IPS-18a (cell line): Measurements from ENCODE around the gene TRMU.

Experiments used
- H3K27ac ChIP-seq: one replicate; pipeline ENCODE4 v1.5.1; 2013; ENCODE audit warnings: low read length
- H3K27me3 ChIP-seq: one replicate; pipeline ENCODE4 v1.6.1; 2013; ENCODE audit warnings: mild to moderate bottlenecking, low read length; ENCODE audit not compliant: control insufficient read depth, insufficient read depth
- H3K36me3 ChIP-seq: one replicate; pipeline ENCODE4 v1.6.1; 2013; ENCODE audit warnings: low read depth, low read length; ENCODE audit not compliant: control insufficient read depth
- H3K4me1 ChIP-seq: one replicate; pipeline ENCODE4 v1.6.1; 2013; ENCODE audit warnings: low read depth, low read length; ENCODE audit not compliant: control insufficient read depth
- H3K4me3 ChIP-seq: one replicate; pipeline ENCODE4 v1.5.1; 2013; ENCODE audit warnings: low read length
- H3K9ac ChIP-seq: one replicate; pipeline ENCODE4 v1.6.1; 2013; ENCODE audit warnings: mild to moderate bottlenecking, low read length, moderate library complexity
- H3K9me3 ChIP-seq: one replicate; pipeline ENCODE4 v1.6.1; 2013; ENCODE audit warnings: low read depth, low read length; ENCODE audit not compliant: control insufficient read depth

The TRMU gene

DNA sequence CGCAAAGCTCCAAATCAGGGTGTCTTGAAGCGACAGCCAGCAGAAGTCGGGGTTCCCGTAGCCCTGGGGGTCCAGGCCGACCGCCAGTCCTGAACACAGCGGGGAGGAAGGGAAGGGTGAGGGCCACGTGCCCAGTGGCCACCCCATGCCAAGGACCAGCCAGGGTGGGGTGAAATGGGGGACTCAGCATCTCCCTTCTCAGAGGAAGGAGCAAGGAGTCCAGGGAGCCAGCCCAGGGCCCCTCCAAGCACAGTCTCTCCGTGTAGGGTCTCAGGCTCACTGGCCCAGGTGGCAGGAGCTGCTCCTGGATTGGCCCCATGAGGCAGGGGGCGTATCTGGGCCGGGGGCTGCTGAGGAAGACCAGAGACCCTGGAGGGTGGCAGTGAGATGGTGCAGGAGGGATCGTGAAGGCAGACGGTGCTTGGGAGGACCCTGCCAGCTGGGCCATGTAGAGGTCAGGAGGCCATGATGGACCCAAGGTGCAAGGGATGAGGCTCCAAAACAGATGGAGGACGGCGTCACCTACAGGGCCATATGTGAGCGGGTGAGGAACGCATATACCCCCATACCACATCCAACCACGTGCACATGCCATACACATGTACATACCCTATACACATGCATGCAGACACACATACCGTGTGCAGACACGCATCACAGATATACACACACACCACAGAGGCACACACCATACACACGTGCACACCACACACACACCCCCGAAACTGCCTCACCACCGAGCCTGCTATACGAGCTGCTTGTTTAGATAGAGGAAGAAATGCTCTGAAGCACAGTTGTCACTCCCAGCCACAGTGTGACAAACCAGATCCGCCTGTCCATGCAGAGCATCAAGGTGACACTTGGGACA, 34.4 kb downstream of the TRMU start:
- H3K27ac ChIP-seq: no peak overlapping the region
- H3K4me1 ChIP-seq: peaks cover 3% of the 10 kb centered on the region
- no peaks in the 10 kb centered on the region for H3K27me3 ChIP-seq
- H3K36me3 ChIP-seq: no peaks in the 10 kb centered on the region
- no peak overlapping the region for H3K9ac ChIP-seq
- no peaks in the 10 kb centered on the region for H3K9me3 ChIP-seq
- no peak overlapping the region for H3K4me3 ChIP-seq

DNA sequence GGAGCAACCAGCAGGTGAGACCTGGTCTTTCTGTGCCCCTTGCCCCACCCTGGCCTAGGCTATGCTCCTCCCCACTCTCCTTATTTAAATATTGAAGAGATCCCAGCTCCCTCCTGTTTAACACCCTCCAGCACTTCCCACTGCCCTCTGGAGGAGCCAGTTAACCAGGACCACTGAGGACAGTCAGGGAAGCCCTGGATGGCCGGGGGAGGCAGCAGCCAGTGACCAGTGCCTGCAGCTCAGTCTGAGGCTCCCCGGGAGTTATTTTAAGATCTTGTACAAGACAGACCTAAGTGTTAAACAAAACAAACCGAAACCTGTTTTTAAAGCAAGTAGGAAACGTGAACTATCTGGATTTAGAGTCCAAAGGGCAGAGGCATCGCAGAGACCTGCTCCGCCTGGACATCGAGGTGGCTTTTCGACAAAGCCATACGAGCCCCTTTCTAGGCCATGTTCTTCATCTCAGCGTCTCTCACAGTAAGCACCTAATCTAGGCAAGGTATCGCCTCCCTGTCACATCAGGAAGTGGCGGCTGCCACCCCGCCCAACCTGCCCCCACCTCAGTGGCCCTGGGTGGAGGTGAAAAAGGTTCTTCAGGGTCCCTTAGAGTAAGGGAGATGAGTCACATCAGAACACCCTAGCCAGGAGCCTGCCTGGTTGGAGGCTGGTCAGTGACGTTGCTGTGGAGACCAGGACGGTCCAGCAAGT, 35.2 kb downstream of the TRMU start:
- Histone ChIP-seq H3K4me3 (no peak overlapping the region), H3K27ac (no peak overlapping the region), H3K4me1 (peaks cover 3% of the 10 kb centered on the region), H3K9me3 (no peaks in the 10 kb centered on the region), H3K36me3 (no peaks in the 10 kb centered on the region), H3K27me3 (no peaks in the 10 kb centered on the region), H3K9ac (no peak overlapping the region)

DNA sequence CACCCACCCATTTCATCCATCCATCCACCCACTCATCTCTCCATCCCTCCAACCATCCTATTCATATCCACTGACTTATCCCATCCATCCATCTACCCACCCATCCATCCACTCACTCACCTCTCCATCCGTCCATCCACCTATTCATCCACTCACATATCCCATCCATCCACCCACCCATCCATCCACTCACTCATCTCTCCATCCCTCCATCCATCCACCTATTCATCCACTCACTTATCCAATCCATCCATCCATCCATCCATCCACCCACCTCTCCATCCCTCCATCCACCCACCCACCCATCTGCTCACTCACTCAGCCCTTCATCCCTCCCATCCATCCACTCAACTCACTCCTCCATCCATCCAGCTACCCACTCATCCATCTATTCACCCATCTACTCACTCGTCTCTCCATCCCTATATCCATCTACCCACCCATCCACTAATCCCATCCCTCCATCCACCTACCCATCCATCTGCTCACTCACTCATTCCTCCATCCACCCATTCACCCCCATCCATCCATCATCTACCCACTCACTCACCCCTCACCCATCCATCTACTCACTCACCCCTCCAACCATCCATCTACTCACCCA, 36.2 kb downstream of the TRMU start:
- Histone ChIP-seq H3K4me1 (peaks cover 3% of the 10 kb centered on the region), H3K27ac (no peak overlapping the region), H3K27me3 (no peaks in the 10 kb centered on the region), H3K9me3 (no peaks in the 10 kb centered on the region), H3K4me3 (no peak overlapping the region), H3K36me3 (no peaks in the 10 kb centered on the region), H3K9ac (no peak overlapping the region)

DNA sequence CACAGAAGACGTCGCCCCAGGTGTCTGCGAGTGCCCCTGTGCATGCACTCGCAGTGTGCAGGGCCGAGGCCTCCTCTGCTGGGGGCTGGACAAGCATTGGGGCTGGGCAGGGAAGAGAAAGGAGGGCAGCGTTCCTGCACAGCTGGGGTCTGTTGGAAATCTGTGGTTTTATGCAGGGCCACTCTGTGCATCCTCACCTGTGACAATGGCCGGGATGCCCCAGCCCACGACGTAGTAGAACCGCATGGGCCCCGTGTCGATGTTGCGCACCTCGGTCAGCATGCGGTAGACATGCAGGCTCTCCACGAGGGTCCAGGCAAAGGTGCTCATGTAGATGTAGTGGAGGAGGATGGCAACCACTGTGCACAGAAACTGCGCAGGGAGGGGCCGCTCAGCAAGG, 37.2 kb downstream of the TRMU start:
- Histone ChIP-seq H3K9me3 (no peaks in the 10 kb centered on the region), H3K9ac (no peak overlapping the region), H3K4me3 (no peak overlapping the region), H3K27ac (no peak overlapping the region), H3K36me3 (no peaks in the 10 kb centered on the region), H3K27me3 (no peaks in the 10 kb centered on the region), H3K4me1 (peaks cover 11% of the 10 kb centered on the region)

DNA sequence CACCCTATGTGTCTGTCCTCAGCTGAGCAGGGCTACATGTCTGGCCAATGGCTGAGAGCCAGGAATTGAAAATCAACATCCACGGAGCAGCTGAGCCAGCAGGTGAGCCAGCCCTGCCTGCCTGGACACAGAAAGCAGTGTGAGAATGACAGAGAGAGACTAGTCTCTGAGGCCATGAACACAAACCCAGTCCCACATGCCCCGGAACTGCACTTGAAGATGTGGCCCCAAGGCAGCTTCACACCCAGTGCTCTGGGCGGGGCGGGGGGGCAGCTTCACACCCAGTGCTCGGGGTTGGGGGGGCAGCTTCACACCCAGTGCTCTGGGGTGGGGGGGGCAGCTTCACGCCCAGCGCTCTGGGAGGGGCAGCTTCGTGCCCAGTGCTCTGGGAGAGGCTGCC, 37.6 kb downstream of the TRMU start:
- no peaks in the 10 kb centered on the region for H3K36me3 ChIP-seq
- H3K4me3 ChIP-seq: no peak overlapping the region
- no peak overlapping the region for H3K9ac ChIP-seq
- H3K9me3 ChIP-seq: no peaks in the 10 kb centered on the region
- H3K4me1 ChIP-seq: peaks cover 13% of the 10 kb centered on the region
- no peaks in the 10 kb centered on the region for H3K27me3 ChIP-seq
- no peak overlapping the region for H3K27ac ChIP-seq

DNA sequence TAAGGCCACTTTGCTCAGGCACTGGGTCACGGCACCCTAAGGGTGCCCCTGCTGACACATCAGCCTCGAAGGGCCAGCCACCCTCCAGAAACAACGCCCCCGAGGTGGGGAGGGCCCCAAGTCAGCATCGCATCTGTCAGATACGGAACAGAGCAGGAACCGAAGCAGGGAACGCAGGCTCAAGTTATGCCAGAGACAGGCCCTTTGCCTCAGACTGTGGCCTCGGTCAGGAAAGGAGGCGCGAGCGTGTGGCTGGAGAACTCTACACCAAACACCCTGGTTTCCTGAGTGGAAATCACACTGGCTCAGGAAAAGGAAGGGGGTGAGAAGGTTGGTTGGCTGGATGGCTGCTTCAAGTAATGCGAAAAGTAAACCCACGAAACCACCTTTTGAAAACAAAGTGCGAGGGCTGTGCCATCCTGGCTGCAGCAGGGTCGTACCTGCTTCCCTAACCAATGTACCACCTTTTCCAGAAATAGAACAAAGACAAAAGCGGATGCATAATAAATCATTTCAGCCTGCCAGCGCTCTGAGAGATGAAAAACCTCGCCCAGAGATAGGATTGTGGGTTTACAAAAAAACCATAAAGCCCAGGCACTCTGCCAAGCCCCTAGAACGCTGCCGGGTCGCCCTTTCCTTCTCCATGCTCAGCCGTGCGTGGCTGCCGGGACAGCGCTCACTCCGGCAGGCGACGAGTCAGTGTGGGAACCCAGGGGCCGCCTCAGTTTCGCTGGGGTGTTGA, 38.6 kb downstream of the TRMU start:
- H3K4me3 ChIP-seq: no peak overlapping the region
- no peaks in the 10 kb centered on the region for H3K9me3 ChIP-seq
- no peak overlapping the region for H3K27ac ChIP-seq
- no peaks in the 10 kb centered on the region for H3K36me3 ChIP-seq
- H3K4me1 ChIP-seq: peaks cover 22% of the 10 kb centered on the region
- H3K9ac ChIP-seq: no peak overlapping the region
- H3K27me3 ChIP-seq: no peaks in the 10 kb centered on the region

DNA sequence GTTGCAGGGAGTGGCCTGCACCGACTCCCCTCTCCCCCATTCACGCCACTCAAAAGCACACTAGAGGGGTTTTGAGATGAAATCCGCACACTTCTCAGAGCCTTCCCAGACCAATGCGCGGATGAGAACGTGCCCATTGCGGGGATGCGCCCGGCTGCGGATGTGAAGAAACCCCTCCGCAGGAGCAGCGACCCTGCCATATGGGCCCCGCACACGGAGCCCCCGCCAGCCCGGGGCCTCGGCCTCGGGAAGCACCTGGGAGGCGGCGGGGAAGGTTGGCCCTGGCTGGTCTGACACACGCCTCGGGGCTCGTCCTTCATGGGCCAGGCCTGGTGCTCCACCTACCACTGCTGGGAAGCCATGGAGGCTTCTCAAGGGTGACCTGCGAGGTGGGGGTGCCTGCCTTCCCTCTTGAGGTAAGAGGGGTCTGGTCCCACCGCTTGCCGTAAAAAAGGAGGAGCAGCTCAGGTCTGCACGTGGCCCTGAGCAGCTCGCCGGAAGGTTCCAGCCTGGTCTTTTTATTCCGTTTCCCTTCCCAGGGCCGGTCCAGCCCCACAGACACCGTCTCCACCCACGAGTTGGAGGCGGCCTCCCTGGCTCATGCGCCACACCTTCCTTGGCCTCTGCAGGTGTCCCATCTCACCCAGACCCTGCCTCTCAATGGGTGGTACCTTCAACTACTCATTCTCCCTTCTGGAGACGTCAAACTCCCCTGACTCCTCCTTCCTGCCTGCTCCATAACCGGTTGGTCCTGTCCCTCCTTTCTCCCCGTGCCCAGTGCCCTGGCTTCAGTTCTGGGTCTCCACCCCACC, 39.4 kb downstream of the TRMU start:
- Histone ChIP-seq H3K9me3 (no peaks in the 10 kb centered on the region), H3K27ac (no peak overlapping the region), H3K9ac (no peak overlapping the region), H3K4me3 (no peak overlapping the region), H3K27me3 (no peaks in the 10 kb centered on the region), H3K36me3 (no peaks in the 10 kb centered on the region), H3K4me1 (peaks cover 23% of the 10 kb centered on the region)

DNA sequence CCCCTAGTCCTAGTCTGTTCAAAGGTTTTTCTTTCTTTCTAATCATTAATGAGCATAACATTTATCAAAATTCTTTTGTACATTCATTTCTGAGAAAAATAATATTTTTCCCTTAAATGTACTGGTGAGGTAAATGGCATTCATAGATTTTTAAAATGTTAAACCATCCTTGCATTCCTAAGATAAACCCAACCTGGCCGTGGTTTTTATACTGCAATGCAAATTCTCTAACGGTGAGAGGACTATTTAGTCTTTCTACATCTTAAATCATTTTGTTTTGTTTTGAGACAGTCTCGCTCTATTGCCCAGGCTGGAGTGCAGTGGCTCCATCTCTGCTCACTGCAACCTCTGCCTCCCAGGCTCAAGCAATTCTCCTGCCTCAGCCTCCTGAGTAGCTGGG, 40.6 kb downstream of the TRMU start:
- Histone ChIP-seq H3K4me3 (no peak overlapping the region), H3K9ac (no peak overlapping the region), H3K27ac (no peak overlapping the region), H3K9me3 (no peaks in the 10 kb centered on the region), H3K36me3 (no peaks in the 10 kb centered on the region), H3K27me3 (no peaks in the 10 kb centered on the region), H3K4me1 (peaks cover 23% of the 10 kb centered on the region)

DNA sequence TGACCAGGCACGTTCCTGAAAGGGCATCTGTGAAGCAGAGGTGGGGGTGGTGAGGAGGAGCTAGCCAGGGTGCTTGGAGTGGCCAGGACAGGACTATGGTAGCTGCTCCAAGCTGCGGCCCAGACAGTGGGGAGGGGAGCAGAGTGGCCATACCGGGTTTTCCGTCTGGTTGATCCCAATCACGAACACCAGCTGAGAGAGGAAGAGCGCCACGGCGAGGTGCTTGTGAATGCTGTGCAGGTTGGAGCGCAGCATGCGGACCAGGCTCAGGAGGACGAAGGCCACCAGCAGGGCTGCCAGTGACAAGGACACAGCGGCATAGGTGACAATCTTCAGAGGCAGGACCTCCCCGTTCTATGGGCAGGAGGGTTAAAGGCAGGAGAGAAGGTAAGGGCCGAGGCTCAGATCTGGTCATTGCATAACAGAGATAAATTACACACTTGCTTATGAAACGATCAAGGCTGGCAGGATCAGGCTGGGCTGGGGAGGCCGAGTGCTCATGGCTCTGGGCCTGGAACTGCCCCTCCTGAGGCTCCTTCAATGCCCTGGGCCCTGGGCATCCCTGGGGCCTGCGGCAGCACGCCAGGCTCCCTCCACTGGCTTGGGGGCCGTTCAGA, 41.5 kb downstream of the TRMU start:
- no peak overlapping the region for H3K9ac ChIP-seq
- no peak overlapping the region for H3K27ac ChIP-seq
- no peak overlapping the region for H3K4me3 ChIP-seq
- peaks cover 23% of the 10 kb centered on the region for H3K4me1 ChIP-seq
- H3K36me3 ChIP-seq: no peaks in the 10 kb centered on the region
- no peaks in the 10 kb centered on the region for H3K27me3 ChIP-seq
- H3K9me3 ChIP-seq: no peaks in the 10 kb centered on the region

DNA sequence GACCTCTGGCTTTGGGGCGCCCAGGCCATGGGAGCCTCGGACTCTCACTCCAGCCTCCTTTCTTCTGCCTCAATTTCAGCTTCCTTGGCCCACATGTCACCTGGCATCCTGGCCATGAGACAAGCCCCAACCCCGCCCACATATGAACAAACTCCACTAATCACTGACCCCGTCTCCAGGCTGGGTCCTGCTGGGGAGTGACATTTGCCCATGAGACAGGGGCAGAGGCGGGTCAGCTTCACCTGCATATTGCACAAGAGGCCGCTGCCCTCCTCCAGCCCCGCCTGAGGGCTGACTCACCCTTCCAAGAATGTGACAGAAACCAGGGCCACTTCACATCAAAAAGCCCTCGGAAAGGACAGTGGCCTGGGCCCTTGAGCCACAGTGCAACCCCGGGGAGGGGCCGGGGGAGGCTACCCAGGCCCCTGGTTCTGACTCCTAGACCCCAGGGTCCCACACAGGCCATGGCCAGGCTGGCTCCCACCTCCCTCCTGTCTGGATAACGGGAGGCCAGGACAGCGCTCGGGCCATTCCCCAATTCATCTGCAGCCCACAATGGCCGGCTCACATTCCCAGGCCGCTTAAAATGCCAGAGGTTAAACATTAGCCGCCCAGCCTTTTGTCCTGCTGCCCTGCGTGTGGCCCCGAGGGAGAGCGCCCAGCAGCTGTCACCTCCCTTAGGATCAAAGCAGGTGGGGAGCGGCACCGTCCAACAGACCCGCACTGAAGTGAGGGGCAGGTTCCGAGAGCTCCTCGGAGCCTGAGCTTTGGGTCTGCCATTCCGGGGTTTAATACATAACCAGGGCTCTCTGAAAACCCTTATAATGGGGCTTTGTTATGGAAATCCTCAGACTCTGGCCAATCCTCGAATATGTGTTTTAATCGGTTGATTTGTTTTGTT, 42.3 kb downstream of the TRMU start:
- Histone ChIP-seq H3K36me3 (no peaks in the 10 kb centered on the region), H3K9me3 (no peaks in the 10 kb centered on the region), H3K27me3 (no peaks in the 10 kb centered on the region), H3K4me1 (peaks cover 23% of the 10 kb centered on the region), H3K9ac (peak overlapping the region; percentile 29), H3K4me3 (peak overlapping the region; percentile 22), H3K27ac (no peak overlapping the region)
